DND-41 (cell line): Measurements from ENCODE around the gene PPIF.

ENCODE experiments used
- EZH2 ChIP-seq: IDR thresholded peaks from 3 replicates; pipeline ENCODE4 v1.6.1; 2012; ENCODE audit warnings: borderline replicate concordance, low read depth, mild to moderate bottlenecking, moderate library complexity, low read length, inconsistent platforms; ENCODE audit not compliant: severe bottlenecking
- TF ChIP-seq, protein P1 (sequence below): IDR thresholded peaks from 2 replicates; pipeline ENCODE4 v1.5.1; 2012; ENCODE audit warnings: borderline replicate concordance, low read length, moderate library complexity, mild to moderate bottlenecking; ENCODE audit not compliant: poor library complexity, severe bottlenecking; ENCODE audit errors: extremely low read depth

DNA sequence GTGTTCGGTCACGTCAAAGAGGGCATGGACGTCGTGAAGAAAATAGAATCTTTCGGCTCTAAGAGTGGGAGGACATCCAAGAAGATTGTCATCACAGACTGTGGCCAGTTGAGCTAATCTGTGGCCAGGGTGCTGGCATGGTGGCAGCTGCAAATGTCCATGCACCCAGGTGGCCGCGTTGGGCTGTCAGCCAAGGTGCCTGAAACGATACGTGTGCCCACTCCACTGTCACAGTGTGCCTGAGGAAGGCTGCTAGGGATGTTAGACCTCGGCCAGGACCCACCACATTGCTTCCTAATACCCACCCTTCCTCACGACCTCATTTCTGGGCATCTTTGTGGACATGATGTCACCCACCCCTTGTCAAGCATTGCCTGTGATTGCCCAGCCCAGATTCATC, 6.5 kb downstream of the PPIF start:
- TF ChIP-seq, protein P1, sequence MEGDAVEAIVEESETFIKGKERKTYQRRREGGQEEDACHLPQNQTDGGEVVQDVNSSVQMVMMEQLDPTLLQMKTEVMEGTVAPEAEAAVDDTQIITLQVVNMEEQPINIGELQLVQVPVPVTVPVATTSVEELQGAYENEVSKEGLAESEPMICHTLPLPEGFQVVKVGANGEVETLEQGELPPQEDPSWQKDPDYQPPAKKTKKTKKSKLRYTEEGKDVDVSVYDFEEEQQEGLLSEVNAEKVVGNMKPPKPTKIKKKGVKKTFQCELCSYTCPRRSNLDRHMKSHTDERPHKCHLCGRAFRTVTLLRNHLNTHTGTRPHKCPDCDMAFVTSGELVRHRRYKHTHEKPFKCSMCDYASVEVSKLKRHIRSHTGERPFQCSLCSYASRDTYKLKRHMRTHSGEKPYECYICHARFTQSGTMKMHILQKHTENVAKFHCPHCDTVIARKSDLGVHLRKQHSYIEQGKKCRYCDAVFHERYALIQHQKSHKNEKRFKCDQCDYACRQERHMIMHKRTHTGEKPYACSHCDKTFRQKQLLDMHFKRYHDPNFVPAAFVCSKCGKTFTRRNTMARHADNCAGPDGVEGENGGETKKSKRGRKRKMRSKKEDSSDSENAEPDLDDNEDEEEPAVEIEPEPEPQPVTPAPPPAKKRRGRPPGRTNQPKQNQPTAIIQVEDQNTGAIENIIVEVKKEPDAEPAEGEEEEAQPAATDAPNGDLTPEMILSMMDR = no peak
- TF ChIP-seq EZH2 = no peak
